ENCODE results near the gene SYNPO2.

DNA sequence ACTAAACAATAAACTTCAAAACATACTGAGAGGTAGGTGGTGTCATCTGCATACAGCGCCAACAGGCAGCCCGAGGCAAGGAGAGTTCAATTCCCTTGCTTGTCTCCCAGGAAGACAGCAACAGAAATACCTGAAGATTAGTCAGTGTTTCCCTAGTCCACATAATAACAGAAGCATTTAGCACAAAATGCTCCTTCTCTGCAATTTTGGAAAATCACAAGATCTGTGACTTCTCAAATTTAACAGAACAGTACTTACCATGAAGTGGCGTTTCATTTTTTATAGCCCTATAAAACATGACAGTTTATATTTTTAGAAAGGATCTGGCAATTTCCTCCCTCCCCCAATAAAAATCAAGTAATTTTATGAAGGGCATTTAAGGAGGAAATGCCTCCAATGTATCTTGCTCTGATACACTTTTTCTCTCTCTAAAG lies 179.9 kb downstream of the SYNPO2 start:
- no peak for TF ChIP-seq CTCF (IDR thresholded peaks at IDR 0.05)
- TF ChIP-seq POLR2A (IDR thresholded peaks at IDR 0.05), result no peak
- TF ChIP-seq POLR2AphosphoS5 (IDR thresholded peaks at IDR 0.05), result no peak
